H1 (cell line): ENCODE data around the gene C22orf39. TPM values are rescaled to one million over a fixed set of nuclear protein-coding genes. Genes with fewer than 3 reads are reported as not detected.

Experiments used
- ATF3 ChIP-seq: IDR thresholded peaks from 2 replicates; pipeline ENCODE4 v1.6.1; 2011; ENCODE audit warnings: low read depth, mild to moderate bottlenecking, low read length; ENCODE audit not compliant: insufficient read depth
- BACH1 ChIP-seq: IDR thresholded peaks from 2 replicates; pipeline ENCODE4 v1.6.1; 2012; ENCODE audit warnings: low read length, improper control_type of control experiment
- CBX8 ChIP-seq: fragments of 300-800, 300-1000 bp; sonication (generic); IDR thresholded peaks from 2 replicates; pipeline ENCODE4 v1.7.1; 2016; ENCODE audit warnings: low read depth, low read length, borderline replicate concordance
- CHD1 ChIP-seq: IDR thresholded peaks from 2 replicates; pipeline ENCODE4 v1.6.1; 2012; ENCODE audit warnings: low read depth, low read length, improper control_type of control experiment
- CHD2 ChIP-seq: IDR thresholded peaks from 2 replicates; pipeline ENCODE4 v1.6.1; 2012; ENCODE audit warnings: low read length, improper control_type of control experiment
- CHD7 ChIP-seq: fragments of 300-600 bp; sonication (generic); IDR thresholded peaks from 2 replicates; pipeline ENCODE4 v1.7.1; 2012; ENCODE audit warnings: low read length, moderate library complexity, mild to moderate bottlenecking, inconsistent platforms; ENCODE audit not compliant: insufficient replicate concordance
- JUND ChIP-seq: IDR thresholded peaks from 2 replicates; pipeline ENCODE4 v1.6.1; 2011; ENCODE audit warnings: mild to moderate bottlenecking, improper control_type of control experiment, low read length
- MAFK ChIP-seq: IDR thresholded peaks from 2 replicates; pipeline ENCODE4 v1.6.1; 2012; ENCODE audit warnings: low read depth, mild to moderate bottlenecking, improper control_type of control experiment, low read length
- RBBP5 ChIP-seq: IDR thresholded peaks from 2 replicates; pipeline ENCODE4 v1.7.1; 2012; ENCODE audit warnings: low read depth, mild to moderate bottlenecking, inconsistent platforms, low read length, moderate library complexity, borderline replicate concordance
- RNF2 ChIP-seq: fragments of 200-900, 300-1000 bp; sonication (generic); IDR thresholded peaks from 2 replicates; pipeline ENCODE4 v1.7.1; 2016; ENCODE audit warnings: borderline replicate concordance, low read depth, mild to moderate bottlenecking, antibody characterized with exemption, low read length; ENCODE audit not compliant: poor library complexity, severe bottlenecking; ENCODE audit errors: missing control alignments
- polyA plus RNA-seq, 7 experiments: library from polyadenylated mRNA; depleted of rRNA in 3 of 7; stranded (reverse) in 5 of 7; unstranded in 2 of 7; fragments of >200 nt in 5 of 7; fragments of 200-250 nt in 2 of 7; gene quantifications; 1 replicate in 5 of 7; 2 replicates in 1 of 7; 4 replicates in 1 of 7; pipeline versions ENCODE4 v1.2.1 to v1.2.3, GENCODE V29; 2011 to 2013; ENCODE audit warnings: missing spikeins in 2 of 7, mixed read lengths in 2 of 7
- total RNA-seq: library from RNA; stranded (reverse); fragmentation: NEBNext Ultra II Directional; extraction: Animal tissue kit (Norgen Biotek cat#: 25700); gene quantifications from 2 replicates; pipeline ENCODE4 v1.2.1, GENCODE V29; 2021

C22orf39 gene
- total and polyA plus RNA-seq, 2 of the 8 experiments (the other 6 are each of a cell fraction or from before 2014, with no cell fraction given) = 22.7 to 27.7 TPM

GRCh38 chr22:19432133-19432851 is 15.2 kb downstream of the C22orf39 start, which contains the start of gene MRPL40 (continued):
- TF ChIP-seq CHD7 (no peak), CHD1 (no peak), BACH1 (peak; percentile 82), MAFK (no peak), JUND (no peak), CBX8 (no peak), RBBP5 (peak; percentile 79), CHD2 (no peak), RNF2 (no peak), ATF3 (no peak)
